HepG2 (cell line): ENCODE measurements around the gene AFF2. TPM values are rescaled to one million over a fixed set of nuclear protein-coding genes. Genes with fewer than 3 reads are reported as not detected.

ENCODE experiments used
- ATAC-seq: fragments of 200-7000 bp; cut with Tn5 transposase; 3 replicates; pipeline ENCODE4 v1.9.1; 2020; ENCODE audit warnings: mild to moderate bottlenecking, moderate library complexity
- BruUV-seq: library from RNA; stranded (reverse); fragments of 400-500 nt; replicated peaks from 2 replicates; lab custom pipeline; 2021; lab: Mats Ljungman, UMichigan
- CTCF ChIA-PET: fragments of 300-600 bp; formaldehyde crosslinking; extraction: SDS; loops from one replicate; lab custom pipeline; 2021; ENCODE audit warnings: low total read pairs, inconsistent platforms, low intra/inter-chr PET ratio; lab: Yijun Ruan, JAX
- POLR2A ChIA-PET: fragments of 350-600 bp; sonication (Branson Sonifier 250); formaldehyde crosslinking; loops from one replicate; lab custom pipeline; 2020; ENCODE audit warnings: antibody characterized with exemption, inconsistent platforms; lab: Yijun Ruan, JAX
- DNase-seq: peaks from one replicate; pipeline ENCODE4 v3.0.0-alpha.2; 2015; ENCODE audit warnings: low spot score
- FAIRE-seq: peaks from 3 replicates; lab custom pipeline; 2011; peaks lifted over from hg19 to GRCh38; lab: Jason Lieb, UNC
- H2AFZ ChIP-seq: one replicate; pipeline ENCODE4 v1.6.1; 2011; ENCODE audit warnings: low read length, inconsistent platforms
- H3K27ac ChIP-seq: fragments of 300-600 bp; 3 replicates; pipeline ENCODE4 v1.8.0; 2011; ENCODE audit warnings: mixed run types, mild to moderate bottlenecking, mixed read lengths, low read length, inconsistent platforms; ENCODE audit not compliant: insufficient read depth; ENCODE audit errors: extremely low read length
- H3K27me3 ChIP-seq, 2 experiments: fragments of 200-600 bp in 1 of 2; 2 replicates in 1 of 2; 3 replicates in 1 of 2; pipeline versions ENCODE4 v1.6.0 to v1.8.0; 2011; ENCODE audit warnings: low read length in 2 of 2, mild to moderate bottlenecking in 2 of 2, moderate library complexity in 2 of 2, inconsistent platforms in 1 of 2; ENCODE audit not compliant: insufficient read depth in 2 of 2, control insufficient read depth in 1 of 2
- H3K36me3 ChIP-seq, 2 experiments: fragments of 200-600 bp in 1 of 2; replicated peaks in 1 of 2; 2 replicates in 1 of 2; 3 replicates in 1 of 2; pipeline versions ENCODE4 v1.5.1 to v1.8.0; 2011; ENCODE audit warnings: low read length in 2 of 2, inconsistent platforms in 1 of 2; ENCODE audit not compliant: insufficient read depth in 2 of 2, control insufficient read depth in 1 of 2
- H3K4me1 ChIP-seq: 2 replicates; pipeline ENCODE4 v1.5.1; 2012; ENCODE audit warnings: low read length, inconsistent platforms; ENCODE audit not compliant: insufficient read depth
- H3K4me2 ChIP-seq: 2 replicates; pipeline ENCODE4 v1.6.0; 2011; ENCODE audit warnings: low read depth, low read length, inconsistent platforms
- H3K4me3 ChIP-seq, 3 experiments: fragments of 200-600 bp in 1 of 3; sonication (generic), shearing (Covaris generic) in 1 of 3; replicated peaks in 1 of 3; 2 replicates each; pipeline ENCODE4 v1.5.1; 2011 to 2016; ENCODE audit warnings: low read length in 3 of 3, inconsistent platforms in 2 of 3, low read depth in 2 of 3, mild to moderate bottlenecking in 2 of 3, control low read depth in 1 of 3, mixed read lengths in 1 of 3; ENCODE audit not compliant: insufficient read depth in 1 of 3
- H3K79me2 ChIP-seq: one replicate; pipeline ENCODE4 v1.6.1; 2011; ENCODE audit warnings: low read length, inconsistent platforms; ENCODE audit not compliant: insufficient read depth
- H3K9ac ChIP-seq: 2 replicates; pipeline ENCODE4 v1.6.0; 2011; ENCODE audit warnings: mild to moderate bottlenecking, low read depth, low read length, inconsistent platforms; ENCODE audit not compliant: insufficient read depth
- H3K9me3 ChIP-seq: 2 replicates; pipeline ENCODE4 v1.5.1; 2012; ENCODE audit warnings: mild to moderate bottlenecking, low read length
- H4K20me1 ChIP-seq: 2 replicates; pipeline ENCODE4 v1.6.0; 2011; ENCODE audit warnings: inconsistent platforms, mild to moderate bottlenecking, low read length, moderate library complexity; ENCODE audit not compliant: insufficient read depth
- EEA1 ChIP-seq: sonication (generic); formaldehyde crosslinking; IDR thresholded peaks from 2 replicates; pipeline ENCODE4 v1.5.1; 2020; ENCODE audit warnings: mild to moderate bottlenecking, missing genetic modification reagents, borderline replicate concordance
- EP300 ChIP-seq, 3 experiments: sonication (generic) in 1 of 3; formaldehyde crosslinking in 1 of 3; IDR thresholded peaks; 2 replicates each; pipeline versions ENCODE4 v1.5.1 to v1.6.1; 2011 to 2020; ENCODE audit warnings: low read depth in 2 of 3, low read length in 2 of 3, borderline replicate concordance in 1 of 3, improper control_type of control experiment in 1 of 3, mild to moderate bottlenecking in 1 of 3, missing genetic modification reagents in 1 of 3, moderate library complexity in 1 of 3
- FLYWCH1 ChIP-seq: sonication (generic); formaldehyde crosslinking; IDR thresholded peaks from 2 replicates; pipeline ENCODE4 v1.8.1; 2023; ENCODE audit warnings: mild to moderate bottlenecking, missing genetic modification reagents
- MXD4 ChIP-seq: IDR thresholded peaks from 2 replicates; pipeline ENCODE4 v1.6.1; 2016; ENCODE audit warnings: mild to moderate bottlenecking, missing biosample characterization, missing genetic modification reagents
- RBAK ChIP-seq: sonication (generic); formaldehyde crosslinking; IDR thresholded peaks from 2 replicates; pipeline ENCODE4 v1.5.1; 2020; ENCODE audit warnings: mild to moderate bottlenecking, missing genetic modification reagents
- ZNF101 ChIP-seq: sonication (generic); formaldehyde crosslinking; IDR thresholded peaks from 2 replicates; pipeline ENCODE4 v1.4.0; 2020; ENCODE audit warnings: mild to moderate bottlenecking, low read depth, missing genetic modification reagents, borderline replicate concordance
- ZNF850 ChIP-seq: sonication (generic); formaldehyde crosslinking; conservative IDR thresholded peaks from 2 replicates; pipeline ENCODE4 v1.9.0; 2021; ENCODE audit warnings: mild to moderate bottlenecking, missing genetic modification reagents
- WGBS: methylation state at CpG from one replicate; pipeline ENCODE4 v1.1.6; 2017; ENCODE audit warnings: low lambda C conversion rate; 5-methylcytosine and 5-hydroxymethylcytosine counted together
- in situ Hi-C: cut with HindIII; loops from 2 replicates; pipeline ENCODE4 v1.10.0; 2017; ENCODE audit warnings: low pct_unique_long_range_greater_than_20kb; ENCODE audit not compliant: extremely low pct_ligation_motif_present
- intact Hi-C: fragments of 100-400 bp; cut with micrococcal nuclease; formaldehyde crosslinking; loops from one replicate; pipeline ENCODE4 v1.10.0; 2022; ENCODE audit not compliant: unreplicated experiment
- polyA plus RNA-seq, 8 experiments: library from polyadenylated mRNA; depleted of rRNA in 3 of 8; stranded (reverse) in 7 of 8; unstranded in 1 of 8; fragments of >200 nt; fragmentation: Illumina TruSeq in 4 of 8; extraction: Trizol in 4 of 8; gene quantifications; 2 replicates each; pipeline versions ENCODE4 v1.2.1 to v1.2.3, GENCODE V29; 2011 to 2016; ENCODE audit warnings: low read depth in 4 of 8, missing spikeins in 1 of 8, mixed read lengths in 1 of 8; ENCODE audit not compliant: insufficient read depth in 1 of 8
- total RNA-seq, 5 experiments: library from RNA; depleted of rRNA; stranded (reverse); fragments of >200 nt; fragmentation: Illumina TruSeq; extraction: Trizol; gene quantifications; 2 replicates each; pipeline ENCODE4 v1.2.3, GENCODE V29; 2016; ENCODE audit warnings: low read depth in 1 of 5
- TF ChIP-seq, protein P1 (sequence below): IDR thresholded peaks from 2 replicates; pipeline ENCODE4 v1.6.1; 2016; ENCODE audit warnings: control low read depth
- TF ChIP-seq, protein P2 (sequence below): IDR thresholded peaks from 2 replicates; pipeline ENCODE4 v1.6.1; 2018; ENCODE audit warnings: missing genetic modification reagents
- TF ChIP-seq, protein P3 (sequence below), 2 experiments: fragments of 450-650 bp in 1 of 2; sonication (generic) in 1 of 2; formaldehyde crosslinking; IDR thresholded peaks; 2 replicates each; pipeline versions ENCODE4 v1.5.0 to v1.8.0; 2020 to 2022; ENCODE audit warnings: mild to moderate bottlenecking in 1 of 2, missing genetic modification reagents in 1 of 2

AFF2 gene
- total and polyA plus RNA-seq, 2 of the 13 experiments (the other 11 are each of a cell fraction or from before 2014, with no cell fraction given) = not detected

DNA sequence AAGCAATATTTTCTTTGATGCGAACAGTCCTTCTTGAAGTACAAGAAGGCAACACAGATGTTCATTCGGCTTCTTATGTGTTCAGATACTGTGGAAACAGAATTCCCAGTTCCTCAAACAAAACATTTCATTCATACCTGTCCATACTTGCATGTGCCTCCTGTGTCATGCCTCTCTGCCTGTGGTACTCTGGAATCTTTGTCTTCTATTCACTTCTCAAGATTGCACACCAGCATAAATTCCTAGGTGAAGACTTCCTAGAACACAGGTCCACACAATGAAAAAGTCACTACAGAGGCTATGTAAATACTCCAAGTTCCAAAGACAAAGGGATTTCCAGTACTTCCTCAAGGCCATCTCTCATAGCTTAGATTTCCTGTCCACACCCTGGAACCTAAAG lies 367.2 kb downstream of the AFF2 start (continued):
- TF ChIP-seq, protein P1, sequence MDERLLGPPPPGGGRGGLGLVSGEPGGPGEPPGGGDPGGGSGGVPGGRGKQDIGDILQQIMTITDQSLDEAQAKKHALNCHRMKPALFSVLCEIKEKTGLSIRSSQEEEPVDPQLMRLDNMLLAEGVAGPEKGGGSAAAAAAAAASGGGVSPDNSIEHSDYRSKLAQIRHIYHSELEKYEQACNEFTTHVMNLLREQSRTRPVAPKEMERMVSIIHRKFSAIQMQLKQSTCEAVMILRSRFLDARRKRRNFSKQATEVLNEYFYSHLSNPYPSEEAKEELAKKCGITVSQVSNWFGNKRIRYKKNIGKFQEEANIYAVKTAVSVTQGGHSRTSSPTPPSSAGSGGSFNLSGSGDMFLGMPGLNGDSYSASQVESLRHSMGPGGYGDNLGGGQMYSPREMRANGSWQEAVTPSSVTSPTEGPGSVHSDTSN (CRISPR knock-in tag) = no peak

DNA sequence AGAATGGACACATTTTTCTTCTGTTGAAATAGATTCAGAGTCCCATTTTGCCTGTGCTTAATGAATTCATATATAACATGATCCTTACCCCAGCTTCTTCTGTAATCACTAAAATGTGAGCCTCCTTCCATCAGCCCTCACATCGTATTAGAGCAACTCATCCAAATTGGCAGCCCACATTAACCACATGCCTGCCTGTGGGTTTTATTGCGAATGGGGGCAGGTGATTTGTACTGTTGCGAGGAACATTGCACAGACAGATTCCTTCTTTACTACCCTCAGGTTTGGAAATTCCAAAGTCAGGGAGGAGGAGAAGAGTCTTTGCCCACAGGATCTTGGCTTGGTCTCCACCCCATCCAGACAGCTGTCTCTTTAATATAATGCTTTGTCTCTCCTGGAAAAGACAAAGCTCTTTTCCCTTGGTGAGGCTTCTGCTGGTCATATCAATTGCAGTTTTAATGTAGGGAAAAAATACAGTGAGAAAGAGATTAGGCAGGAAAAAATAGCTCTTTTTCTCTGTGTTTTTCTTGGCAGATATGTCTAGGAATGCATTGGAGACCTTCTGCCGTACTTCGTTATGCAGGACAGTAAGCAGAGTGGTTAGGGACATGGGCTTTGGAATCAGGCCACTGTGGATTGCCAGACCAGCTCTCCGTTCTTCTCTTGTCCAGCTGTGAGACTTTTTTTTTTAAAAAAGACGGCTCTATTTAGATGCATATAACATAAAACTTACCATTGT lies 371.2 kb downstream of the AFF2 start:
- Histone ChIP-seq H3K4me3 (no peak overlapping the region), H3K9ac (no peak overlapping the region), H4K20me1 (no peaks in the 10 kb centered on the region), H3K27ac (no peak overlapping the region), H3K79me2 (no peaks in the 10 kb centered on the region), H3K4me2 (no peak overlapping the region), H2AFZ (no peak overlapping the region), H3K4me1 (no peaks in the 10 kb centered on the region), H3K9me3 (no peaks in the 10 kb centered on the region), H3K27me3 (no peaks in the 10 kb centered on the region), H3K36me3 (no peaks in the 10 kb centered on the region)
- no TSS peak for BruUV-seq
- 20% methylated on average over 6 of the region's 7 CpGs for WGBS
- no peak for FAIRE-seq
- POLR2A ChIA-PET = no interaction called here
- no peak for TF ChIP-seq FLYWCH1 (CRISPR knock-in tag)
- TF ChIP-seq MXD4 (CRISPR knock-in tag) = no peak
- TF ChIP-seq RBAK (CRISPR knock-in tag) = no peak
- TF ChIP-seq, protein P2, sequence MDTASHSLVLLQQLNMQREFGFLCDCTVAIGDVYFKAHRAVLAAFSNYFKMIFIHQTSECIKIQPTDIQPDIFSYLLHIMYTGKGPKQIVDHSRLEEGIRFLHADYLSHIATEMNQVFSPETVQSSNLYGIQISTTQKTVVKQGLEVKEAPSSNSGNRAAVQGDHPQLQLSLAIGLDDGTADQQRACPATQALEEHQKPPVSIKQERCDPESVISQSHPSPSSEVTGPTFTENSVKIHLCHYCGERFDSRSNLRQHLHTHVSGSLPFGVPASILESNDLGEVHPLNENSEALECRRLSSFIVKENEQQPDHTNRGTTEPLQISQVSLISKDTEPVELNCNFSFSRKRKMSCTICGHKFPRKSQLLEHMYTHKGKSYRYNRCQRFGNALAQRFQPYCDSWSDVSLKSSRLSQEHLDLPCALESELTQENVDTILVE (CRISPR knock-in tag) = no peak
- TF ChIP-seq ZNF850 (CRISPR knock-in tag) = no peak
- TF ChIP-seq EEA1 (CRISPR knock-in tag) = no peak
- no peak for TF ChIP-seq ZNF101 (CRISPR knock-in tag)
- no peak for TF ChIP-seq EP300 (IDR thresholded peaks at IDR 0.05; ENCODE audit: low read depth in 2 of 2, low read length in 2 of 2)
- no peak for TF ChIP-seq EP300 (CRISPR knock-in tag; IDR thresholded peaks at IDR 0.05; ENCODE audit: borderline replicate concordance)
- TF ChIP-seq, protein P3, sequence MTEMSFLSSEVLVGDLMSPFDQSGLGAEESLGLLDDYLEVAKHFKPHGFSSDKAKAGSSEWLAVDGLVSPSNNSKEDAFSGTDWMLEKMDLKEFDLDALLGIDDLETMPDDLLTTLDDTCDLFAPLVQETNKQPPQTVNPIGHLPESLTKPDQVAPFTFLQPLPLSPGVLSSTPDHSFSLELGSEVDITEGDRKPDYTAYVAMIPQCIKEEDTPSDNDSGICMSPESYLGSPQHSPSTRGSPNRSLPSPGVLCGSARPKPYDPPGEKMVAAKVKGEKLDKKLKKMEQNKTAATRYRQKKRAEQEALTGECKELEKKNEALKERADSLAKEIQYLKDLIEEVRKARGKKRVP (CRISPR knock-in tag; IDR thresholded peaks at IDR 0.05) = no peak
- ATAC-seq = no peak
- in situ Hi-C loops (no loop called here), intact Hi-C loops (no loop called here)
- no peak for DNase-seq
- CTCF ChIA-PET = no interaction called here
